SK-N-MC (cell line): ENCODE results near the gene NRXN3.

Source experiments
- EZH2 ChIP-seq: fragments of 200-600 bp; sonication (generic); IDR thresholded peaks from one replicate; pipeline ENCODE4 v1.6.1; 2017; ENCODE audit warnings: antibody characterized with exemption
- FOXP2 ChIP-seq: optimal IDR thresholded peaks from 2 replicates; pipeline ENCODE3; 2011; ENCODE audit warnings: mild to moderate bottlenecking, moderate library complexity; ENCODE audit not compliant: insufficient read depth; ENCODE audit errors: extremely low read length, control extremely low read depth
- POLR2AphosphoS5 ChIP-seq: IDR thresholded peaks from 2 replicates; pipeline ENCODE4 v1.6.1; 2012; ENCODE audit warnings: mild to moderate bottlenecking, low read depth, low read length, borderline replicate concordance

- TF ChIP-seq EZH2, result no peak
- no peak for TF ChIP-seq POLR2AphosphoS5
- TF ChIP-seq FOXP2, result no peak
These were observed 1417.7 kb downstream of the NRXN3 start for GRCh38 chr14:79587875-79588274.
